H1 (cell line): ENCODE results near the gene SMTNL2. TPM values are rescaled to one million over a fixed set of nuclear protein-coding genes. Genes with fewer than 3 reads are reported as not detected.
"Not testable (repeated sequence)": the region's sequence is repeated elsewhere in the genome, so short reads cannot be mapped to it uniquely, and the experiment has no call there.

Experiments
- CTCF ChIA-PET: fragments of 300-600 bp; sonication (Branson Sonifier 250); formaldehyde crosslinking; loops from one replicate; lab custom pipeline; 2021; ENCODE audit not compliant: partially characterized antibody; lab: Charles Lee
- POLR2A ChIA-PET: fragments of 300-600 bp; sonication (Branson Sonifier 250); formaldehyde crosslinking; loops from one replicate; lab custom pipeline; 2021; ENCODE audit warnings: inconsistent platforms; ENCODE audit not compliant: partially characterized antibody; lab: Charles Lee
- DNase-seq, 2 experiments: peaks; one replicate each; pipeline versions ENCODE4 v3.0.0 to v3.0.0-alpha.2; 2010 to 2022; ENCODE audit warnings: low spot score in 2 of 2, low read depth in 1 of 2, mixed read lengths in 1 of 2
- FAIRE-seq: peaks from 2 replicates; lab custom pipeline; 2011; peaks lifted over from hg19 to GRCh38; lab: Jason Lieb, UNC
- H2AFZ ChIP-seq: 2 replicates; pipeline ENCODE4 v1.8.1; 2012; ENCODE audit warnings: low read length, inconsistent platforms
- H2AK5ac ChIP-seq: 2 replicates; pipeline ENCODE4 v1.6.1; 2013; ENCODE audit warnings: low read depth, low read length
- H2BK120ac ChIP-seq: replicated peaks from 2 replicates; pipeline ENCODE3; 2013; ENCODE audit warnings: low read depth, low read length, inconsistent platforms
- H2BK12ac ChIP-seq: 2 replicates; pipeline ENCODE4 v1.6.1; 2013; ENCODE audit warnings: low read depth, low read length
- H2BK15ac ChIP-seq: 2 replicates; pipeline ENCODE4 v1.6.1; 2013; ENCODE audit warnings: low read length
- H2BK20ac ChIP-seq: 2 replicates; pipeline ENCODE4 v1.6.1; 2013; ENCODE audit warnings: low read length
- H2BK5ac ChIP-seq: 2 replicates; pipeline ENCODE4 v1.6.1; 2013; ENCODE audit warnings: low read depth, low read length
- H3K14ac ChIP-seq: 2 replicates; pipeline ENCODE4 v1.6.1; 2013; ENCODE audit warnings: inconsistent platforms; ENCODE audit not compliant: insufficient read length
- H3K18ac ChIP-seq: 2 replicates; pipeline ENCODE4 v1.6.1; 2013; ENCODE audit warnings: low read length; ENCODE audit errors: extremely low read depth
- H3K23ac ChIP-seq: 2 replicates; pipeline ENCODE4 v1.6.1; 2013; ENCODE audit warnings: inconsistent platforms; ENCODE audit not compliant: insufficient read length
- H3K23me2 ChIP-seq: 2 replicates; pipeline ENCODE4 v1.6.1; 2013; ENCODE audit warnings: low read depth, low read length
- H3K27ac ChIP-seq: 2 replicates; pipeline ENCODE4 v1.6.1; 2011; ENCODE audit warnings: low read depth, low read length, inconsistent platforms
- H3K27me3 ChIP-seq, 4 experiments: replicated peaks in 1 of 4; 1 replicate in 1 of 4; 2 replicates in 3 of 4; pipeline versions ENCODE4 v1.6.1 to v1.8.1; 2011 to 2013; ENCODE audit warnings: low read length in 3 of 4, mild to moderate bottlenecking in 3 of 4, inconsistent platforms in 2 of 4, mixed read lengths in 2 of 4, moderate library complexity in 1 of 4; ENCODE audit not compliant: control insufficient read depth in 3 of 4, insufficient read depth in 3 of 4; ENCODE audit errors: extremely low read depth in 1 of 4
- H3K36me3 ChIP-seq, 4 experiments: 2 replicates each; pipeline versions ENCODE4 v1.6.1 to v1.8.1; 2011 to 2013; ENCODE audit warnings: mild to moderate bottlenecking in 4 of 4, low read length in 3 of 4, moderate library complexity in 2 of 4, control low read depth in 1 of 4, inconsistent platforms in 1 of 4; ENCODE audit not compliant: insufficient read depth in 4 of 4, control insufficient read depth in 2 of 4
- H3K4ac ChIP-seq: replicated peaks from 2 replicates; pipeline ENCODE3; 2013; ENCODE audit warnings: low read length, low read depth, mixed read lengths, inconsistent platforms; ENCODE audit not compliant: insufficient read length
- H3K4me1 ChIP-seq, 4 experiments: replicated peaks in 1 of 4; 1 replicate in 1 of 4; 2 replicates in 3 of 4; pipeline versions ENCODE4 v1.6.1 to v1.8.1; 2011 to 2013; ENCODE audit warnings: low read length in 3 of 4, inconsistent platforms in 2 of 4, mixed read lengths in 1 of 4; ENCODE audit not compliant: insufficient read depth in 4 of 4, control insufficient read depth in 3 of 4
- H3K4me2 ChIP-seq, 2 experiments: 2 replicates each; pipeline versions ENCODE4 v1.6.1 to v1.8.1; 2011 to 2013; ENCODE audit warnings: low read depth in 2 of 2, low read length in 2 of 2, control low read depth in 1 of 2, inconsistent platforms in 1 of 2, mild to moderate bottlenecking in 1 of 2; ENCODE audit not compliant: insufficient read depth in 1 of 2
- H3K4me3 ChIP-seq, 4 experiments: fragments of 200-600, 300-600 bp in 1 of 4; sonication (generic), shearing (Covaris generic), sonication (Bioruptor Twin) in 1 of 4; 2 replicates each; pipeline versions ENCODE4 v1.5.1 to v1.8.1; 2011 to 2016; ENCODE audit warnings: low read length in 4 of 4, low read depth in 3 of 4, control low read depth in 2 of 4, inconsistent platforms in 2 of 4, mild to moderate bottlenecking in 2 of 4, mixed read lengths in 1 of 4, moderate library complexity in 1 of 4; ENCODE audit not compliant: insufficient read depth in 2 of 4; ENCODE audit errors: extremely low read depth in 1 of 4
- H3K56ac ChIP-seq: replicated peaks from 2 replicates; pipeline ENCODE3; 2013; ENCODE audit warnings: low read depth, mild to moderate bottlenecking, mixed read lengths, low read length, inconsistent platforms; ENCODE audit not compliant: insufficient read length
- H3K79me1 ChIP-seq: 2 replicates; pipeline ENCODE4 v1.6.1; 2013; ENCODE audit warnings: low read depth, low read length, control low read depth
- H3K79me2 ChIP-seq, 2 experiments: 2 replicates each; pipeline versions ENCODE4 v1.6.1 to v1.8.1; 2012 to 2013; ENCODE audit warnings: low read length in 2 of 2, mild to moderate bottlenecking in 2 of 2, inconsistent platforms in 1 of 2; ENCODE audit not compliant: insufficient read depth in 2 of 2, control insufficient read depth in 1 of 2
- H3K9ac ChIP-seq, 4 experiments: replicated peaks in 1 of 4; 1 replicate in 1 of 4; 2 replicates in 3 of 4; pipeline versions ENCODE4 v1.6.1 to v1.8.1; 2011 to 2013; ENCODE audit warnings: low read depth in 3 of 4, low read length in 3 of 4, control low read depth in 2 of 4, mild to moderate bottlenecking in 2 of 4, moderate library complexity in 2 of 4, inconsistent platforms in 1 of 4; ENCODE audit errors: extremely low read depth in 1 of 4
- H3K9me3 ChIP-seq, 2 experiments: 2 replicates each; pipeline versions ENCODE4 v1.6.1 to v1.8.1; 2012 to 2013; ENCODE audit warnings: mild to moderate bottlenecking in 2 of 2, moderate library complexity in 2 of 2, control low read depth in 1 of 2, inconsistent platforms in 1 of 2, low read depth in 1 of 2, low read length in 1 of 2, mixed read lengths in 1 of 2; ENCODE audit not compliant: insufficient read depth in 2 of 2
- H4K20me1 ChIP-seq, 2 experiments: replicated peaks in 1 of 2; 2 replicates each; pipeline versions ENCODE3 to v1.8.1; 2011 to 2013; ENCODE audit warnings: inconsistent platforms in 2 of 2, low read length in 2 of 2, mild to moderate bottlenecking in 1 of 2; ENCODE audit not compliant: insufficient read depth in 2 of 2, control insufficient read depth in 1 of 2
- H4K5ac ChIP-seq: 2 replicates; pipeline ENCODE4 v1.6.1; 2013; ENCODE audit warnings: low read length, low read depth, mixed read lengths, inconsistent platforms; ENCODE audit not compliant: insufficient read length
- H4K8ac ChIP-seq: 2 replicates; pipeline ENCODE4 v1.8.0; 2013; ENCODE audit warnings: mild to moderate bottlenecking, moderate library complexity, low read length, inconsistent platforms; ENCODE audit not compliant: insufficient read depth; ENCODE audit errors: extremely low read depth
- H4K91ac ChIP-seq: replicated peaks from 2 replicates; pipeline ENCODE3; 2013; ENCODE audit warnings: low read length, mixed read lengths, inconsistent platforms; ENCODE audit not compliant: insufficient read length
- WGBS, 2 experiments: shearing (Covaris generic) in 1 of 2; methylation state at CpG; one replicate each; pipeline versions ENCODE4 v1.1.6 to v1.1.7; 2013 to 2015; ENCODE audit warnings: low lambda C conversion rate in 2 of 2, mixed read lengths in 2 of 2, inconsistent platforms in 1 of 2, low coverage in 1 of 2, missing lambda C conversion rate in 1 of 2; ENCODE audit not compliant: insufficient replicate concordance in 2 of 2, insufficient coverage in 1 of 2, insufficient read length in 1 of 2; ENCODE audit errors: extremely low coverage in 1 of 2, missing lambda C conversion rate in 1 of 2; 5-methylcytosine and 5-hydroxymethylcytosine counted together
- polyA plus RNA-seq, 7 experiments: library from polyadenylated mRNA; depleted of rRNA in 3 of 7; stranded (reverse) in 5 of 7; unstranded in 2 of 7; fragments of >200 nt in 5 of 7; fragments of 200-250 nt in 2 of 7; gene quantifications; 1 replicate in 5 of 7; 2 replicates in 1 of 7; 4 replicates in 1 of 7; pipeline versions ENCODE4 v1.2.1 to v1.2.3, GENCODE V29; 2011 to 2013; ENCODE audit warnings: missing spikeins in 2 of 7, mixed read lengths in 2 of 7
- total RNA-seq: library from RNA; stranded (reverse); fragmentation: NEBNext Ultra II Directional; extraction: Animal tissue kit (Norgen Biotek cat#: 25700); gene quantifications from 2 replicates; pipeline ENCODE4 v1.2.1, GENCODE V29; 2021
- TF ChIP-seq, protein P1 (sequence below): IDR thresholded peaks from 2 replicates; pipeline ENCODE4 v1.6.1; 2012; ENCODE audit warnings: inconsistent platforms

The SMTNL2 gene
- total and polyA plus RNA-seq, 2 of the 8 experiments (the other 6 are each of a cell fraction or from before 2014, with no cell fraction given) = 3.6 to 4.5 TPM

DNA sequence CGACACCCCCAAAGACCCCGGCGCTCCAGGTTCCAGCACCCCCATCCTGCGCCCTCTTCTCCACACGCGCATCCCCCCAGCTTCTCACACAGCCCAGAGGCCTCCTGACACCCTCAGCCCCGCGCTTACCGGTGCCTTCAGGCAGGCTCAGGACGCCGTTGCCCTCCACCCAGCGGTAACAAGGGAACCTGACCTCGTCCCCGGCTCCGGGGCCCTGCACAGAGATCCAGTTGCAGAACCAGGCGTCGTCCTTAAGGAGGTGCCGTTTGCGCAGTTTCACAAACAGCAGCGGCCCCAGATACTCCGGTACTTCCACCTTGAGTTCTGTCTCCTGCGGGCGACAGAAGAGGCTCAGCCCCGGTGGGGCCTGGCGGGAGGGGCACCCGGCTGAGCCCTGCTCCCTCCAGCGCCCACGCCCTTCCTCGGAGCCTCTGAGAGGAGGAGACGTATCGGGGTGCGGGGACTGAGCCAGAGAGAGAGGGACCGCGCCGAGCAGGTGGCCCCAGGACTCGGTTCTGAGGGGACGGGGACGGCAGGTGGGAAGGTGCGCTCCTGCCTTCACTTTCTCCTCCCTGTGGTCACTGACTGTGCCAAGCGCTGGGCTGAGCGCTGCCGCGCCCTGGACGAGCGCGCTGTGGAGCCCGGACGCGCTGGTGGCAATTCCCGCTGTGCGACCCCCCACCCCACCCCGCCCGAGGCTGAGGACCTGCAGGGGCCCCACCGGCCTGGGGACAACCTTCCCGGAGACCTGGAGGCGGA is 55.2 kb downstream of the SMTNL2 start (continued):
- TF ChIP-seq, protein P1, sequence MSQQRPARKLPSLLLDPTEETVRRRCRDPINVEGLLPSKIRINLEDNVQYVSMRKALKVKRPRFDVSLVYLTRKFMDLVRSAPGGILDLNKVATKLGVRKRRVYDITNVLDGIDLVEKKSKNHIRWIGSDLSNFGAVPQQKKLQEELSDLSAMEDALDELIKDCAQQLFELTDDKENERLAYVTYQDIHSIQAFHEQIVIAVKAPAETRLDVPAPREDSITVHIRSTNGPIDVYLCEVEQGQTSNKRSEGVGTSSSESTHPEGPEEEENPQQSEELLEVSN = peak; percentile 8; the same call in 1 of the 2 replicates

- ChIA-PET CTCF (interaction anchor here (0.7 to 1.4 kb wide), 3 partner anchors 9 to 75 kb away, joined by 3 to 5 read pairs (median 3); no protein-coding TSS in a partner anchor), POLR2A (interaction anchor here (0.9 to 1.2 kb wide), 2 partner anchors 28 to 66 kb away, joined by 3 read pairs; no protein-coding TSS in a partner anchor)
- not testable (repeated sequence) for H3K79me1 ChIP-seq, H4K8ac ChIP-seq, FAIRE-seq, H3K23ac ChIP-seq, H3K9ac ChIP-seq, H2BK120ac ChIP-seq, H4K91ac ChIP-seq, H4K20me1 ChIP-seq, H3K36me3 ChIP-seq, H2BK5ac ChIP-seq, H3K9me3 ChIP-seq, H2AFZ ChIP-seq, H3K27ac ChIP-seq, H2AK5ac ChIP-seq, H3K4ac ChIP-seq, H3K56ac ChIP-seq, H2BK12ac ChIP-seq, H3K79me2 ChIP-seq, H3K18ac ChIP-seq, H2BK20ac ChIP-seq, H4K5ac ChIP-seq, H3K14ac ChIP-seq, H2BK15ac ChIP-seq
- Histone ChIP-seq H3K4me1 (peaks cover under 1 to 16% (median 12%) of the 10 kb centered on the region in 4 experiments), H3K23me2 (peaks cover 11% of the 10 kb centered on the region; the same call in 1 of the 2 replicates), H3K4me3 (peak overlapping the region; percentile 4 to 61 (median 33); a peak in 7 of 8 replicates), H3K4me2 (peak overlapping the region; percentile 78 to 91), H3K27me3 (peaks cover 27 to 64% (median 50%) of the 10 kb centered on the region in 4 experiments)
- 0% methylated on average over 9 of the region's 39 CpGs; no CpG with 5 or more reads in 1 of the 2 experiments for WGBS, 2 experiments
- peak in 1 of 2 experiments; percentile 51 for DNase-seq
These were observed 56.4 kb downstream of the SMTNL2 start for GRCh38 chr17:4640569-4641188.
